HG03342 (cell line): ENCODE measurements around the gene GTF2A1L.
"Not testable (repeated sequence)": the region's sequence is repeated elsewhere in the genome, so short reads cannot be mapped to it uniquely, and the experiment has no call there.

Experiments used
- ATAC-seq: cut with Tn5 transposase; IDR thresholded peaks from one replicate; pipeline ENCODE4 v1.9.1; 2021; ENCODE audit warnings: mild to moderate bottlenecking, moderate library complexity; ENCODE audit not compliant: unreplicated experiment

Gene GTF2A1L

DNA sequence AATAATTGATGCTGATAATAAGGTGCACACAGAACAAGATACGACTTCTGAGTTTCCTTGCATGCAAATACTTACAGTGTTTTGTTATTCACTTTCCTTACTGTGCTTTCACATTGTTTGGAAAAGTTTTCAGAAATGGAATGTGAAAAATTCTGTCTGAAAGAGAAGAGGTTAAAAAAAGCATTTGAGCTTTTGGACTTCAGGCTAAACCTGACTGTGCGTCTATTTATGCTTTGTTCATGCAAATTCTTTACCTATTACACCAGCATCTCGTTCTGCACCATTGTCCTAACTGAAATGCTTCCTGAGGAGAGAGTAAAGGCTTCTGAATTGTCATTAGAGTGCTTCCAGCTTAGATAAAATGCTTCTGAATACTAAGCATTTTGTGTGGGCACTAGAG lies 76.5 kb downstream of the GTF2A1L start:
- no peak for ATAC-seq

DNA sequence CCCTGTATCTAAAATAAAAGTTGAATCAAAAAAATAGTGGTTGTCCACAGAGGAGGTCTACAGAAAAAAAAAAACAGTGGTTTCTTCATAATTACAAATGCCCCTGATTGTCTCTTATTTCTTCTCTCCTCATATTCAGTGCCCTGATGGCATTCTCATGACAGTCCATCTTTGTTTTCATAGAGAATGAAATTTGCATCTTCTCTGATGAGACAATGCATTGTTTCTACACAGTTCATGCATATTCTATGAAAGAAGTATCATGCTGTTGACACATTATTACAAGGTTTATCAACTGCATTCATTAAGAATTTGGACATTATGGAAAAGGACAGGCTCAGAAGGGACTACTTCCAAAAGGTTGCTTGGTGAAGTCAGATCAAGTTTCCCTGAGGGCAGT lies 78.3 kb downstream of the GTF2A1L start:
- ATAC-seq, result no peak

DNA sequence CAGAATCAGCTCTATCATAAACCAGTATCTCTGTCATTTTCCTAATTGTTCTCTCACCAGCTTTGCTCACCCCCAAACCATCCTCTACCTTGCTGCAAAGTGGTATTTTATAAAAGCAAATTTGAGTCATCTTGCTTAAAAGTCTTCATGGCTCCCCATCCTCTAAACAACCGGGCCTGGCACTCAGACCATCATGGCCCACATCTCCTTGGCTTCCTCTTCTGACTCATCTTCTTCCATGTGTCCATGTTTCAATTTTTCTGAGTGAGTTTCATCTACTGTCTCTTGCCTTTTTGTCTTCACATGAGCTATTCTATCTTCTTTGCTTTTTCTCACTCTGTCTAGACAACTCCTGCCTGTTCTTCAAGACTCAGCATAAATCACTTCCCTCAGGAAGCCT lies 79.2 kb downstream of the GTF2A1L start:
- ATAC-seq, result no peak

DNA sequence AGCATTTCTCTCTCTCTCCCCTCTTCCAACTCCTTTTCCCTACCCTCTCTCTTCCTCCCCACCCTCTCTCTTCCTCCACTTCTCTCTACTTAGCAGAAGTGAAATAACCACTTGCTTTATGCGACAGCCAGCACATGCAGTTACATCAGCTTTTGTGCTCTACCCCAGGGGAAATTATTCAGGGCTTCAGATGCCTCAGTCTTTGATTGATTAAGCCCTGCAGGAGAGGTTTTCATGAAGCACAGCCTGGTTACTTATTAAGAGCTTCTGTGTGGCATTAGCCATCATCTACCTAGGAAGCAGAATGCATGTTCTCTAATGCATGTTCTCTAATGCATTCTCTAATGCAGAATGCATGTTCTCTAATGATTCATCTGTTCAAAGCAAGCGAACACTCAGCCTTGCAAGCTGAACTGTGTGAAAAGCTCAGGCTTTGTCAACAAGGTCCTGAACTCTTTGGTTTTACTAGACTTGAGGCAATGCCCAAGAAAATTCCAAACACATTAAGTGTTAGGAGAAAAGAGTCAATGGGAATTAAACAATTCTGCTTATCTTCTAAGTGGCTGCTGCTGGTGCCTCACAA lies 81.8 kb downstream of the GTF2A1L start:
- ATAC-seq, result no peak

- ATAC-seq, result not testable (repeated sequence)
These were observed 86.0 kb downstream of the GTF2A1L start for GRCh38 chr2:48703621-48704020.

DNA sequence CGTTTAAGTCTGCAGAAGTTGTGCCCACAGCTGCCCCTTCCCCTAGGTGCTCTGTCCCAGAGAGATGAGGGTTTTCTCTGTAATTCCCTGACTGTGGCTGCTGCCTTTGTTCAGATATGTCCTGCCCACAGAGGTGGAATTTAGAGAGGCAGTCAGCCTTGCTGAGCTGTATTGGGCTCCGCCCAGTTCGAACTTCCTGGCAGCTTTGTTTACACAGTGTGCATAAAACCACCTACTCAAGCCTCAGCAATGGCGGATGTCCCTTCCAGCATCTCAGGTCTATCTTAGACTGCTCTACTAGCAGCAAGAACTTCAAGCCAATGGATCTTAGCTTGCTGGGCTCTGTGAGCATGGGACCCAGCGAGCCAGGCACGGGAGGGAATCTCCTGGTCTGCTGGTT lies 89.8 kb downstream of the GTF2A1L start:
- no peak for ATAC-seq

GRCh38 chr2:48709096-48710034 lies 91.7 kb downstream of the GTF2A1L start:
- ATAC-seq, result no peak

DNA sequence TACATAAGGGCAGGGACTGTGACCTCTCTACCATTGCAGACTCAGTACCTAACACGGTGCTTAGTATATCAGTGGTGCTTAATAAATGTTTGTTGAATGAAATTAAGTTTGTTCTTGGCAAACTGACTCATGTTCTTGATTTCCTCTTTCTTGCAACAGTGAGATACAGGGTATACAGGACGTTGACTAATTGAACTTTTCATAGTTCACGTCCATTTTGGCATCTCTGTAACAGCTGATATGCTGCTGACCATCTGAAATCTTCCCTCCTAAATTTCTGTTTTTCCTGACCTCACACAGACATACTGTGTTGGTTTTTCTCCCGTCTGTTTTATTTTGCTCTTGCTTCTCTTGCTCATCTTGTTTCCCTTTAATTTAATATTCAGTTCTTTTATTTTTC lies 93.7 kb downstream of the GTF2A1L start:
- ATAC-seq, result no peak

GRCh38 chr2:48712151-48712550 lies 94.5 kb downstream of the GTF2A1L start:
- ATAC-seq, result no peak

DNA sequence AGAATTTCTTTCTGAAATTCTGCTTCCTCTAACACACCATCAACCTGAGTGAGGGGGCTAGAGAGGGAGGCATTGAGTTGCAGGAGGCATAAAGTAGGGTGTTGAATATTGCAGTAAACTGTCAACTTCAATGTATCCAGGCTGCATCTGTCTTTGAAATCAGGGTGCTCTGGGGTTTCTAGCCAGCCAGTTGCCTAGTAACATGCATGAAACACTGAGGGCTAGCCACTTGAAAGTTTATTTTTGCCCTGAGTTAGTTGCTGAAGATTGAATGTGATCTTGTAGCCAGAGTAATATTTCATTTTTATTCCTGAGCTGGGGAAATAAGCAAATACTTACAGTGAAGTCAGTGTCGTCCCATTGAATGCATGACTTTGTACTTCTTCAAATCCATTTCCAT lies 96.0 kb downstream of the GTF2A1L start:
- ATAC-seq, result no peak

DNA sequence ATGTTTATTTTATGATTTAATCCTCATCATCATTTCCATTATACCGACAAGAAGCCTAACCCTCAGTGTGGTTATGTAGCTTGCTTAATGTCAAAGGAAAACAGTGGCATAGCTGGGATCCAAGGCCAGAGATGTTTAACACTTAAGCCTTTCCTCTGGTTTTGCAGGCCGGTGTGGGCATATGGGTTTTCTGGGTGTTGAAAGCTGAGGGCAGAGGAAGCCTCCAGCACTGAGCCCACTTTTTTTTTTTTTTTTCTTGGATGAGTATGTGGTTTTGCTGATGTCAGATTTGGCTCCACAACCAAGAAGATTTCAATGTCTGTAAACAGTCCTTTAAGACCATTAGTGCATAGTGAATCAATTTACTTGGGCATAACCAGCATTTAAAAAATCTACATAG lies 96.6 kb downstream of the GTF2A1L start:
- ATAC-seq, result no peak

DNA sequence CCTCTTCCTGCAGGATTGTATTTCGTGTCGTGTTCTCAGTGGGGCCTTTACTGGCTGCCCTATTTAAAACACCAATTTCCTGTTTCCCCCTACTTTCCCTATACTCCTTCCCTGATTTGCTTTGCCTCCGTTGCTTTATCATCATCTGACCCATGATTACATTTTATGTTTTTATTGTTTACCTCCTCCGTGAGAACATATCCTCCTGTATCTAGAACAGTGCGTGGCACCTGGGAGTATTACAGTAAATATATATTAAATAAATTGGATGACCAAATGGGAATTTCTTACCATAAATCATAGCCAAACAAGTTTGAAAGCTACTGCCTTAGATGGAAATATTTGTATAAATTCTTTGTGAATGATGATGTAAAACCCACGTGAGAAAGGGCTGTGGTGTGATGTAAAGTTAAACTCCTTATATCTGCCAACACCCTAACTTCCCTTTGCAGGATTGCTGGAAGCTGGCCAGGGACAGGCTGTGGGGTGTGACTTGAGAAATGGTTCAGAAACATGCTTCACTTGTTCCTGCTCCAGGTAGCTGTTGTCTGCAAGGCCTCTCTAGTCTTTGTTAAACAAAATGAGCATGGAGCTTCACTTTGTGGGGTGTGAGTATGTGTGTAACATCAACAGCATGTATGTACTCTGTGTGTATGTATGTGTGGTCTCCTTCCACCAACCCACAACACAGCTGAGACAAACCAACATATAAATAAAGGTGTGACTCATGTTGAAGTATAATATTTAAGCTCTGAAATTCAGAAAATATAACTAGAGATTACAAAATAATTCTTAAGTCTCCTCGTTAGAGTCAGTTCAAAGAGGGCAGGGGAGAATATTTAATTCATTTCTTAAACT lies 97.6 kb downstream of the GTF2A1L start:
- no peak for ATAC-seq

- ATAC-seq, result no peak
These were observed 98.3 kb downstream of the GTF2A1L start for GRCh38 chr2:48715956-48716355.

- ATAC-seq, result no peak
These were observed 100.2 kb downstream of the GTF2A1L start for GRCh38 chr2:48717846-48718245.

- no peak for ATAC-seq
These were observed 102.0 kb downstream of the GTF2A1L start for GRCh38 chr2:48719480-48720177.

DNA sequence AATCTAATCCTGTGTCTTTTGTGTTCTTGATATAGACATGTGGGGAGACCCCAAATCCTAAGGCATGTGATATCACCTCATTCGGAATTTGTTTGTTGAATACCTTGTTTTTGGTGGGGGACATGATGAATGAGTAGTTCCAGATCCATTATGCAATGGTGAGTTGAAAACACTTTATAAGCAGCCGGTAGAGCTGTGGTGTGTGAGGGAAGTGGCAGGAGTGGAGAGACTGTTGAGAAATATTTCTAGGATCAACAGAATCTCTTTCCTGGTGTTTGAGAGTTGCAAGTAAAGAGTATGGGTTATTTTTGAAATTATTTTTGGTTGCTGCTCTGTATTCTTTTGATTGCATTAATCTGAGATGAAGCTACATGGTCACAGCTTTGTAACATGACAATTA lies 103.5 kb downstream of the GTF2A1L start:
- ATAC-seq, result no peak

GRCh38 chr2:48722391-48722790 lies 104.7 kb downstream of the GTF2A1L start:
- no peak for ATAC-seq

GRCh38 chr2:48723129-48723528 lies 105.5 kb downstream of the GTF2A1L start:
- no peak for ATAC-seq

- no peak for ATAC-seq
These were observed 106.6 kb downstream of the GTF2A1L start for GRCh38 chr2:48724278-48724677.

DNA sequence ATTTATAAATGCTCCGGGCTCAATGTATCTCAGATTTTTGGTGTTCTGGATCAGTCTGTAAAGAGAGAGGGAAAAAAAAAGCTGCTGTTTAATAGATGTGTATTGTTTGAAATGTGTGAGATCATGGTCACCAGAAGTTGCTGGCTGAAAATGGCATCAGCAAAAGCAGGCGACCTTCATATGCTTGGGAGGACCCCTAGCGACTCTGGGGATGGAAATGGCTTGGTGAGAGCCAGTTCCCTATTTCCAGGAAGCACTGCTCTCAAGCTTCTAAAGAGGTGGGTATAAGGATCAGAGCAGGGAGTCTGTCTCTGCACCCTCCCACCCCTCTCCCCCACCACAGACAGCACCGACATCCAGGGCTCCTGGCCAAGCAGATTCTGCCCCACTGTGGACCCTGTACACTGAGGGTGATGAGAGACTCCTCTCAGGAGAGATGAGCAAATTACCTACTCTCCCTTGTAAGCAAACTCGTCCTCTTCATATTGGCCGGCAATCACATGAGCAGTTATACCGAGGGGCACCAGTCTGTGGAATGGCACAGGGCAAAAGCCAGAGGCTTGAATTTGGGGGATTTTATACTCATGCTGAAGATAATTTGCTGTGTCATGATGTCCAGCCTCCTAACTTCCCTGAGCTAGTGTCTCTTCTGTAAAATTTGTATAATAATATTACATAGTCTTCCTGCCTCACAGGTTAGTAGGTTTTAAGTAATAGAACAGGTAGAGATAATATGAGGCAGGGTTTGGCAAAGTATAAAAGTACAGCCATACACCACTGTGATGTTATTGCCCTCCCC lies 108.2 kb downstream of the GTF2A1L start:
- no peak for ATAC-seq
